HG03097 (cell line): ENCODE results near the gene SYK.
"Not testable (repeated sequence)": the region's sequence is repeated elsewhere in the genome, so short reads cannot be mapped to it uniquely, and the experiment has no call there.

ENCODE experiments used
- ATAC-seq: cut with Tn5 transposase; IDR thresholded peaks from one replicate; pipeline ENCODE4 v1.9.1; 2021; ENCODE audit not compliant: unreplicated experiment, low FRiP score

SYK gene

GRCh38 chr9:90795084-90795483 is 6.5 kb upstream of the SYK start:
- ATAC-seq, result no peak

GRCh38 chr9:90795871-90796317 is 5.7 kb upstream of the SYK start:
- ATAC-seq, result peak; percentile 28

- no peak for ATAC-seq
Observed at GRCh38 chr9:90799271-90799852, 2.3 kb upstream of the SYK start.

GRCh38 chr9:90801973-90802322 is 329 bp downstream of the SYK start:
- no peak for ATAC-seq

GRCh38 chr9:90802386-90802985 is 867 bp downstream of the SYK start:
- no peak for ATAC-seq

GRCh38 chr9:90803860-90804593 is 2.4 kb downstream of the SYK start:
- no peak for ATAC-seq

GRCh38 chr9:90805006-90805996 is 3.7 kb downstream of the SYK start:
- no peak for ATAC-seq

GRCh38 chr9:90807006-90807405 is 5.4 kb downstream of the SYK start:
- no peak for ATAC-seq

GRCh38 chr9:90808398-90808797 is 6.8 kb downstream of the SYK start:
- no peak for ATAC-seq

- no peak for ATAC-seq
Observed at GRCh38 chr9:90808890-90809685, 7.5 kb downstream of the SYK start.

- no peak for ATAC-seq
Observed at GRCh38 chr9:90810691-90811090, 9.1 kb downstream of the SYK start.

- ATAC-seq, result no peak
Observed at GRCh38 chr9:90813046-90813445, 11.4 kb downstream of the SYK start.

GRCh38 chr9:90813523-90813922 is 11.9 kb downstream of the SYK start:
- ATAC-seq, result no peak

- ATAC-seq, result no peak
Observed at GRCh38 chr9:90814355-90814754, 12.7 kb downstream of the SYK start.

- no peak for ATAC-seq
Observed at GRCh38 chr9:90815183-90815943, 13.7 kb downstream of the SYK start.

GRCh38 chr9:90815944-90816357 is 14.3 kb downstream of the SYK start:
- ATAC-seq, result no peak

GRCh38 chr9:90816690-90817089 is 15.1 kb downstream of the SYK start:
- ATAC-seq, result no peak

- ATAC-seq, result no peak
Observed at GRCh38 chr9:90818279-90818678, 16.7 kb downstream of the SYK start.

GRCh38 chr9:90820406-90820805 is 18.8 kb downstream of the SYK start:
- ATAC-seq, result not testable (repeated sequence)
